ENCODE results near the gene GALNS.

Gene GALNS

DNA sequence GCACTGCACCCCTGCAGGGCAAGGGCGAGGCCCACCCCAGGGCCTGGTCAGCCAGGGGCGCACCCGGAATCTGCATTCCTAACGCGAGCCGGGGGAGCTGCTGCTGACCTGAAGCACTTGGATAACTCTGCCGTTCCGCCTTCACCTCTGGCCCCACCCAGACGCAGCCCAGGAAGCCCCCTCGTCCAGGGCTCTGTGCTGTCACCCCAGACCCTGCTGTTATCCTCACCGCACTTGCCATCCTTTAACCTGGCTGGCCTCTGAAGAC, 23.0 kb upstream of the GALNS start:
- no peak overlapping the region for H3K9ac ChIP-seq
- no peaks in the 10 kb centered on the region for H3K27me3 ChIP-seq (ENCODE audit: control insufficient read depth, insufficient read depth, low read length)
- no peaks in the 10 kb centered on the region for H3K9me3 ChIP-seq (ENCODE audit: control insufficient read depth, low read length)
- no peak overlapping the region for H3K4me2 ChIP-seq (ENCODE audit: low read length)
- no peaks in the 10 kb centered on the region for H3K79me2 ChIP-seq
- H3K4me1 ChIP-seq, result no peaks in the 10 kb centered on the region
- no peak overlapping the region for H2AFZ ChIP-seq
- TF ChIP-seq, protein P1, sequence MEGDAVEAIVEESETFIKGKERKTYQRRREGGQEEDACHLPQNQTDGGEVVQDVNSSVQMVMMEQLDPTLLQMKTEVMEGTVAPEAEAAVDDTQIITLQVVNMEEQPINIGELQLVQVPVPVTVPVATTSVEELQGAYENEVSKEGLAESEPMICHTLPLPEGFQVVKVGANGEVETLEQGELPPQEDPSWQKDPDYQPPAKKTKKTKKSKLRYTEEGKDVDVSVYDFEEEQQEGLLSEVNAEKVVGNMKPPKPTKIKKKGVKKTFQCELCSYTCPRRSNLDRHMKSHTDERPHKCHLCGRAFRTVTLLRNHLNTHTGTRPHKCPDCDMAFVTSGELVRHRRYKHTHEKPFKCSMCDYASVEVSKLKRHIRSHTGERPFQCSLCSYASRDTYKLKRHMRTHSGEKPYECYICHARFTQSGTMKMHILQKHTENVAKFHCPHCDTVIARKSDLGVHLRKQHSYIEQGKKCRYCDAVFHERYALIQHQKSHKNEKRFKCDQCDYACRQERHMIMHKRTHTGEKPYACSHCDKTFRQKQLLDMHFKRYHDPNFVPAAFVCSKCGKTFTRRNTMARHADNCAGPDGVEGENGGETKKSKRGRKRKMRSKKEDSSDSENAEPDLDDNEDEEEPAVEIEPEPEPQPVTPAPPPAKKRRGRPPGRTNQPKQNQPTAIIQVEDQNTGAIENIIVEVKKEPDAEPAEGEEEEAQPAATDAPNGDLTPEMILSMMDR (IDR thresholded peaks at IDR 0.05), result no peak
- no peaks in the 10 kb centered on the region for H3K36me3 ChIP-seq (ENCODE audit: control insufficient read depth, insufficient read depth, low read length)
- no peak overlapping the region for H3K27ac ChIP-seq
- no peak overlapping the region for H3K4me3 ChIP-seq (ENCODE audit: low read depth, low read length)

DNA sequence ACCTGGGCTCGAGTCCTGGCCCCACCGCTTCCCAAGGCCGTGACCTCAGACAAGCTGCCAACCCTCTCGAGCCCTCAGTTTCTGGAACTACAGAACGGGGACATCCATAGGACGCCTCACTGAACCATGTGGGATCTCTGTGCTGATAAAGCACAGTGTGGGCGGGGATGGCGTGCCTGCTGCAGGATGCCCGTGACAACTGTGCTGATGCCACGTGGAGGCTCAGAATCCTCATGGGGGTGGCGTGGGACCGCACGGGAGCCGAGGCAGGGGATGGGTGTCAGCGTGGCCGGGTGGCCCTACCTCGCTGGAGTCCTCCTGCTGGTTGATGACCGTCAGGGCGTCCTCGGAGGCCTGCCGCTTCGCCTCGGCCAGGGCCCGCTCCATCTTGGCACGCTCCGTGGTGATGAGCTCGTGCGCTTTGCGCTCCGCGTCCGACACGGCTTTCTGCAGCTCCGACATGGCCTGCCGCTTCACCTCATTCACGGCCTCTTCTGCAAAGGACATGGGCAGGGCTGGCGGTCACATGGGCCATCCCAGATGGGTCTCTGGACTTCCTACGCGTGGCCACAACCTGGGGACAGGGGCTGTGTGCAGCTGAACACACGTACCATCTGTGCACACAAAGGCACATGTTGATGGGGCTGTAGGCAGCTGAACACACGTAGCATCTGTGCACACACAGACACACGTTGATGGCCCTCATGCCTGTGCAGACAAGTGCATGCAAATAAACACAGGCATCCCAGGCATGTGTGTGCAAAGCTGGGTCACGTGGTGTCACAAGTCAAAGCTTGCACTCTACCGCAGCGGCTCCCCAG, 22.4 kb upstream of the GALNS start:
- H3K36me3 ChIP-seq (ENCODE audit: control insufficient read depth, insufficient read depth, low read length), result no peaks in the 10 kb centered on the region
- H3K9ac ChIP-seq, result no peak overlapping the region
- H3K4me2 ChIP-seq (ENCODE audit: low read length), result no peak overlapping the region
- no peak overlapping the region for H3K4me3 ChIP-seq (ENCODE audit: low read depth, low read length)
- H3K4me1 ChIP-seq, result no peaks in the 10 kb centered on the region
- H3K79me2 ChIP-seq, result no peaks in the 10 kb centered on the region
- H3K9me3 ChIP-seq (ENCODE audit: control insufficient read depth, low read length), result no peaks in the 10 kb centered on the region
- H3K27me3 ChIP-seq (ENCODE audit: control insufficient read depth, insufficient read depth, low read length), result no peaks in the 10 kb centered on the region
- H3K27ac ChIP-seq, result no peak overlapping the region
- TF ChIP-seq, protein P1 (IDR thresholded peaks at IDR 0.05), result no peak
- no peak overlapping the region for H2AFZ ChIP-seq

DNA sequence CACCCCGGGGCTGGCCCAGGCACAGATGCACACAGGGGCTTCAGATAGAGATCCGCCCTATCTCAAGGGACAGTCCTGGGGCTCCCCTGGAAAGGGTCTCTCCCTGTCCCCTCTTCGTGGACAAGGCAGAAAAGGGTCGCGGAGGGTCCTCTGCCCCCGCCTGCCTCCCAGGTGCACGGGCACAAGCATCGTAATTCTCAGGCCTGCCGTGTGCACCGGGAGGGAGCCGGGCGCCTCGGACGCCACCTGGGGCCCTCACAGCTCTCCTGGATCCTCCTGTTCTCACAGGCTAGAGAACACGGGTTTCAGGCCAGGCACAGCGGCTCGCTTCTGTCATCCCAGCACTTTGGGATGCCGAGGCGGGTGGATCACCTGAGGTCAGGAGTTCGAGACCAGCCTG, 21.6 kb upstream of the GALNS start:
- Histone ChIP-seq H3K4me3 (ENCODE audit: low read depth, low read length) (no peak overlapping the region), H3K27ac (no peak overlapping the region), H3K4me2 (ENCODE audit: low read length) (no peak overlapping the region), H3K9me3 (ENCODE audit: control insufficient read depth, low read length) (no peaks in the 10 kb centered on the region), H3K9ac (no peak overlapping the region), H2AFZ (no peak overlapping the region), H3K79me2 (no peaks in the 10 kb centered on the region), H3K4me1 (no peaks in the 10 kb centered on the region), H3K36me3 (ENCODE audit: control insufficient read depth, insufficient read depth, low read length) (no peaks in the 10 kb centered on the region), H3K27me3 (ENCODE audit: control insufficient read depth, insufficient read depth, low read length) (no peaks in the 10 kb centered on the region)
- TF ChIP-seq, protein P1 (IDR thresholded peaks at IDR 0.05), result no peak

DNA sequence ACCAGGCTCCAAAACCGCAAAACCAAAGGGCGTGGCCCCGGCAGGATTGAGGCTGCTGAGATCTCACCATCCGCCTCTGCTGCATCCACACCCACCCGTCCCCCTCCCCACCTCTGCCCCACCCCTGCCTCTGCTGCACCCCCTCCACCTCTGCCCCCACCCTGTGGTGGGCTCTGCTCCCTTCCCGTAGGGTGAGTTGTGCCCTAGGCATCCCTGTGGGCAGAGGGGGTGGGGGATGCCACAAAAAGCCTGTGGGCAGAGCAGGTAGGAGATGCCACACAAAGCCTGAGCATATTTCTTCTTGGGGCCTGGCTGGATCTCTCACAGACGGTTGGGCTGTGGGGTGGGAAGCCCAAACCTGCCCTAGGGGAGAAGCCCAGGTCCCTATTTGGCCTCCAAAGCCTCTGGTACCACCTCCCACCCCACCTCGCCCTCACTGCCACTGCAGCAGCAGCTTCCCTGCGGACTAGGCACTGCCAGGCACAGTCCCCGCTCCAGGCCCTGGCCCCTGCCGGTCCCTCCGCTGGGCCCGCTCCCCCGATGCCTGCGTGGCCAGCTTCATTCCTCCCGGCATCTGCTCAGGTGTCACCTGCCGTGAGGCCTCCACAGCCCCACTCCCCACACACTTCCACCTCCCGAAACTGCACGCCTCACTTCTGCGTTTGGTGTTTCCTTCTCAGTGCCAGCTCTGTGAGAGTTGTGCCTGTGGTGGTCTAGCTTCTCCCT, 21.0 kb upstream of the GALNS start:
- Histone ChIP-seq H3K4me2 (ENCODE audit: low read length) (no peak overlapping the region), H3K36me3 (ENCODE audit: control insufficient read depth, insufficient read depth, low read length) (no peaks in the 10 kb centered on the region)

More for the DNA sequence above, 21.0 kb upstream of the GALNS start:
- TF ChIP-seq, protein P1 (IDR thresholded peaks at IDR 0.05), result no peak
- Histone ChIP-seq H3K9ac (no peak overlapping the region), H3K27ac (no peak overlapping the region), H2AFZ (no peak overlapping the region), H3K27me3 (ENCODE audit: control insufficient read depth, insufficient read depth, low read length) (no peaks in the 10 kb centered on the region), H3K9me3 (ENCODE audit: control insufficient read depth, low read length) (no peaks in the 10 kb centered on the region), H3K79me2 (no peaks in the 10 kb centered on the region), H3K4me3 (ENCODE audit: low read depth, low read length) (no peak overlapping the region), H3K4me1 (no peaks in the 10 kb centered on the region)

Measured in parathyroid adenoma (tissue), 2 donors.